Sigmoid colon (tissue), 4 donors: ENCODE results near the gene IL20RB.

Source experiments
- CTCF ChIP-seq, 4 experiments: fragments of 450-650 bp in 3 of 4; fragments of 200-600 bp in 1 of 4; IDR thresholded peaks; one replicate each; pipeline ENCODE4 v1.5.1; 2016 to 2019; ENCODE audit warnings: antibody characterized with exemption in 4 of 4, mild to moderate bottlenecking in 3 of 4, moderate library complexity in 2 of 4
- EP300 ChIP-seq, 4 donors: sonication (generic); formaldehyde crosslinking; IDR thresholded peaks; one replicate each; pipeline ENCODE4 v1.6.1; 2017; ENCODE audit warnings: antibody characterized with exemption in 4 of 4
- POLR2A ChIP-seq, 2 donors: fragments of 450-650 bp; IDR thresholded peaks; one replicate each; pipeline ENCODE4 v1.6.1; 2016; ENCODE audit warnings: antibody characterized with exemption in 2 of 2, mild to moderate bottlenecking in 2 of 2, moderate library complexity in 2 of 2
- POLR2AphosphoS5 ChIP-seq, 4 donors: sonication (generic); formaldehyde crosslinking; IDR thresholded peaks; one replicate each; pipeline ENCODE4 v1.6.1; 2017; ENCODE audit warnings: antibody characterized with exemption in 4 of 4

- TF ChIP-seq POLR2A (IDR thresholded peaks at IDR 0.05) (no peak), CTCF (IDR thresholded peaks at IDR 0.05) (no peak), EP300 (IDR thresholded peaks at IDR 0.05) (no peak), POLR2AphosphoS5 (IDR thresholded peaks at IDR 0.05) (no peak)
Measured at GRCh38 chr3:137000039-137000438, 42.3 kb downstream of the IL20RB start.
